Hematopoietic multipotent progenitor cell treated with erythropoietin and hydrocortisone succinate and interleukin-3 and kit ligand, for 17 days (in vitro differentiated cells): ENCODE data around the gene TNFAIP6.
"Not testable (repeated sequence)": the region's sequence is repeated elsewhere in the genome, so short reads cannot be mapped to it uniquely, and the experiment has no call there.

ENCODE experiments used
- DNase-seq: peaks from one replicate; pipeline ENCODE4 v3.0.0-alpha.2; 2015; ENCODE audit warnings: low spot score

TNFAIP6 gene

GRCh38 chr2:151357359-151357758, at the start of gene TNFAIP6:
TSS of gene TNFAIP6 (plus strand) at chr2:151357592. CDS start at chr2:151357667, 75 bp downstream.
- no peak for DNase-seq

- not testable (repeated sequence) for DNase-seq
These were observed 47.1 kb upstream of the TNFAIP6 start for GRCh38 chr2:151310313-151310712.

GRCh38 chr2:151312440-151312839, 45.0 kb upstream of the TNFAIP6 start:
- not testable (repeated sequence) for DNase-seq

- DNase-seq: no peak
These were observed 42.0 kb upstream of the TNFAIP6 start for GRCh38 chr2:151315381-151315903.

- DNase-seq: no peak
These were observed 31.8 kb upstream of the TNFAIP6 start for GRCh38 chr2:151325581-151326095.

GRCh38 chr2:151326554-151326953, 30.8 kb upstream of the TNFAIP6 start:
- DNase-seq: no peak

- DNase-seq: no peak
These were observed 27.4 kb upstream of the TNFAIP6 start for GRCh38 chr2:151329998-151330397.

GRCh38 chr2:151333083-151333482, 24.3 kb upstream of the TNFAIP6 start:
- no peak for DNase-seq

GRCh38 chr2:151334082-151334815, 23.1 kb upstream of the TNFAIP6 start:
- no peak for DNase-seq

GRCh38 chr2:151336863-151337371, 20.5 kb upstream of the TNFAIP6 start:
- no peak for DNase-seq

GRCh38 chr2:151337643-151338042, 19.7 kb upstream of the TNFAIP6 start:
- no peak for DNase-seq

GRCh38 chr2:151338115-151338514, 19.3 kb upstream of the TNFAIP6 start:
- no peak for DNase-seq

GRCh38 chr2:151343073-151343472, 14.3 kb upstream of the TNFAIP6 start:
- DNase-seq: no peak

- not testable (repeated sequence) for DNase-seq
These were observed 13.2 kb upstream of the TNFAIP6 start for GRCh38 chr2:151344191-151344590.

- no peak for DNase-seq
These were observed 12.5 kb upstream of the TNFAIP6 start for GRCh38 chr2:151344906-151345305.

GRCh38 chr2:151347294-151347693, 10.1 kb upstream of the TNFAIP6 start:
- no peak for DNase-seq

GRCh38 chr2:151347906-151348305, 9.5 kb upstream of the TNFAIP6 start:
- no peak for DNase-seq

GRCh38 chr2:151350579-151351195, 6.7 kb upstream of the TNFAIP6 start:
- DNase-seq: no peak

- DNase-seq: no peak
These were observed 3.4 kb upstream of the TNFAIP6 start for GRCh38 chr2:151353995-151354394.

- no peak for DNase-seq
These were observed 2.6 kb upstream of the TNFAIP6 start for GRCh38 chr2:151354807-151355206.

- no peak for DNase-seq
These were observed 976 bp downstream of the TNFAIP6 start for GRCh38 chr2:151358166-151358970.
